ENCODE data around the gene RNF181. TPM values are rescaled to one million over a fixed set of nuclear protein-coding genes. Genes with fewer than 3 reads are reported as not detected.

RNF181 gene
- total and polyA plus RNA-seq, 2 of the 13 experiments (the other 11 are each of a cell fraction or from before 2014, with no cell fraction given) = 224 to 578 TPM

GRCh38 chr2:85602476-85603234, 7.1 kb downstream of the RNF181 start, which contains the start of gene TMEM150A (continued):
- 0 out of 2 replicates have a peak, but pooled peaks have one; percentile 81 for TF ChIP-seq FOXO4 (CRISPR knock-in tag; conservative IDR thresholded peaks at IDR 0.05)
- TF ChIP-seq AHR (CRISPR knock-in tag; IDR thresholded peaks at IDR 0.05) = no peak
- peak; percentile 60; the same call in 1 of the 2 replicates for TF ChIP-seq PRMT3 (CRISPR knock-in tag; IDR thresholded peaks at IDR 0.05; ENCODE audit: borderline replicate concordance, low read depth)
- TF ChIP-seq CC2D1A (CRISPR knock-in tag; IDR thresholded peaks at IDR 0.05) = no peak
- TF ChIP-seq ZNF530 (CRISPR knock-in tag; IDR thresholded peaks at IDR 0.05; ENCODE audit: low read depth) = no peak
- TF ChIP-seq ELF3 (CRISPR knock-in tag; IDR thresholded peaks at IDR 0.05) = 0 out of 2 replicates have a peak, but pooled peaks have one; percentile 18
- TF ChIP-seq ZSCAN22 (CRISPR knock-in tag; IDR thresholded peaks at IDR 0.05) = no peak
- TF ChIP-seq ZNF121 (CRISPR knock-in tag; IDR thresholded peaks at IDR 0.05) = no peak
- TF ChIP-seq PLSCR1 (CRISPR knock-in tag; IDR thresholded peaks at IDR 0.05; ENCODE audit: borderline replicate concordance) = no peak
- no peak for TF ChIP-seq CERS6 (CRISPR knock-in tag; IDR thresholded peaks at IDR 0.05)
- no peak for TF ChIP-seq TAF15 (IDR thresholded peaks at IDR 0.05; ENCODE audit: low read depth, low read length, poor library complexity, severe bottlenecking)
- peak; percentile 60; the same call in 1 of the 2 replicates for TF ChIP-seq MTF2 (CRISPR knock-in tag; IDR thresholded peaks at IDR 0.05; ENCODE audit: borderline replicate concordance)
- peak; percentile 81; the same call in 1 of the 2 replicates for TF ChIP-seq ZSCAN20 (CRISPR knock-in tag; IDR thresholded peaks at IDR 0.05; ENCODE audit: borderline replicate concordance)
- TF ChIP-seq MXD1 (CRISPR knock-in tag; IDR thresholded peaks at IDR 0.05) = peak; percentile 95
- TF ChIP-seq POLR2AphosphoS2 (IDR thresholded peaks at IDR 0.05; ENCODE audit: low read depth, low read length) = no peak
- TF ChIP-seq SALL2 (CRISPR knock-in tag; IDR thresholded peaks at IDR 0.05) = no peak
- TF ChIP-seq ZFAT (CRISPR knock-in tag; conservative IDR thresholded peaks at IDR 0.05) = no peak; the same call in 1 of the 2 replicates
- peak; percentile 87; the same call in 1 of the 2 replicates for TF ChIP-seq ZNF451 (CRISPR knock-in tag; IDR thresholded peaks at IDR 0.05)
- no peak for TF ChIP-seq TFAP4 (IDR thresholded peaks at IDR 0.05; ENCODE audit: borderline replicate concordance, low read depth)
- TF ChIP-seq ESRRA (CRISPR knock-in tag; IDR thresholded peaks at IDR 0.05; ENCODE audit: low read depth) = no peak; the same call in none of the 2 replicates
- TF ChIP-seq PRPF4 (IDR thresholded peaks at IDR 0.05; ENCODE audit: low read depth, low read length, poor library complexity, severe bottlenecking) = no peak
- peak; percentile 70; the same call in 1 of the 2 replicates for TF ChIP-seq HOXA3 (CRISPR knock-in tag; IDR thresholded peaks at IDR 0.05)
- TF ChIP-seq MBD4 (IDR thresholded peaks at IDR 0.05; ENCODE audit: borderline replicate concordance, low read length) = no peak
- TF ChIP-seq ZSCAN31 (CRISPR knock-in tag; IDR thresholded peaks at IDR 0.05; ENCODE audit: low read depth) = peak; percentile 71; the same call in 1 of the 2 replicates
